NB4 (cell line): ENCODE measurements around the gene MROH2B.

Experiments
- CTCF ChIP-seq: IDR thresholded peaks from one replicate; pipeline ENCODE4 v1.5.1; 2012; ENCODE audit warnings: low read depth, low read length
- MAX ChIP-seq: IDR thresholded peaks from 2 replicates; pipeline ENCODE4 v1.6.1; 2011; ENCODE audit warnings: low read depth, low read length
- POLR2A ChIP-seq: IDR thresholded peaks from 2 replicates; pipeline ENCODE4 v1.6.1; 2011; ENCODE audit warnings: mild to moderate bottlenecking; ENCODE audit not compliant: insufficient read length; ENCODE audit errors: extremely low read depth

GRCh38 chr5:40958811-40959210 lies 112.3 kb downstream of the MROH2B start:
- TF ChIP-seq POLR2A: no peak
- TF ChIP-seq CTCF: no peak
- TF ChIP-seq MAX: no peak
